ENCODE results near the gene PRR18.

Gene PRR18

DNA sequence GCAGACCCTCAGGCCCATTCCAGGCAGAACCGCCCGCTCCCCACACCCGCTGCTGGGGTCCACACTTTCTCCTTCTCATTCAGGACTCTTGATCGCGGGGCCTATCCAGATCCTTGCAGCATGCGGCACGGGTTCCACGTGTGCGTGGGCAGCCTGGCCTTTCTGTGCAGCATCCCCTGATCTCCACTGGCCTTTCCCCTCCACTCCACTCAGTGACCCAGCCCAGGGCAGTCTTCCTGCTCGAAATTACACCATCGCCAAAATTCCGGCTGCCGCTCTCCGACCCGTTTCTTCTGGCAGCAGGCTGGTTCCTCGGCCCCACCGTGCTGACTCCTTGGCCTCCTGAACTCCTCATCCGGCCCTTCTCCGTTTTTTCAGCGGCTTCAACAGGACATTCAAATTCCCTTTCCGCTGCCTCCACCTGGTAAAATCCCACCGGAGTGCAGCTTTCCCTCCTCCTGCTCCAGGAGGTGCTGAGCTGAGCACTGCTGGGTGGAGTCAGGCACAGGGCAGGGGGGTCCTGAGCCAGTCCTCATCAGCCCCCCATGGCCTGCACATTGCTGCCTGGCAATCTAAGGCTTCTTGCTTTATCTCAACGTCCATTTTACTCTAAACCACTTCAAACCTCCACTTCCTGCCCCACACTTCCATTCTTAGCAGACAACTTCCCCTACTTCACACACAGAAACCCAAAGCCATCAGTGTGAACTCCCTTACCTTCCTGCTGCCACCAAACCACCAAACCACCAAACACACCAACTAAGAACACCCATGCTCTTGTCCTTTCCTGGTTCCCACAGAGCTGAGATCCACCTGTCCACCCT lies 25.2 kb upstream of the PRR18 start:
- no peak for DNase-seq

- DNase-seq: no peak
These were observed 23.6 kb upstream of the PRR18 start for GRCh38 chr6:166331503-166332415.

- DNase-seq: no peak
These were observed 22.4 kb upstream of the PRR18 start for GRCh38 chr6:166330612-166331011.

DNA sequence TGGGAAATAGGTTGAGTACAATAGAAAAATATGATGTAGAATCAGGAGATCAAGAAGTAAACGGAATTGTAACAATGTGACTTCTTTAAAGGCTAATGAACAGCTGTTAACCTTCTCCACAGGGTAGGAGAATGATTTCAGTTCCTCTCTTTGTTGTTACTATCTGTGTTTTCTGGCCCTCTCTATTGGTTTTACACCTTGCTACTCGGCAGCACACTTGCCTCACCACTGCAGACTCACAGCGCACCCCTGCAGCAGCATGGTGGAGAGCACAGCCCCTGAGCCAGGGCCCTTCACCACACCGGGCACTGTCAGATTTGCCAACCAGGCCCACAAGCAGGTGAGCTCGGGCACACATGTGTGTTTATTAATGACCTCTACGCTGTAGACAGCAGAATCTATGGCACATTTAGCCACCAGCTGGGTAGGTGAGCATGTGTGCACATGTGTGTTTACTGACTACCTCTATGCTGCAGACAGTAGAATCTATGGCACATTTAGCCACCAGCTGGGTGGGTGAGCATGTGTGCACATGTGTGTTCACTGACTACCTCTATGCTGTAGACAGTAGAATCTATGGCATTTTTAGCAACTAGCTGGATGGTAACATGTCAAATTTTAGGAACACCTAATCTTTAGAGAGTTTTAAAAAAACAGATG lies 17.3 kb upstream of the PRR18 start:
- DNase-seq: no peak

- no peak for DNase-seq
These were observed 15.2 kb upstream of the PRR18 start for GRCh38 chr6:166323395-166323794.

GRCh38 chr6:166318649-166319600 lies 10.7 kb upstream of the PRR18 start:
- no peak for DNase-seq

DNA sequence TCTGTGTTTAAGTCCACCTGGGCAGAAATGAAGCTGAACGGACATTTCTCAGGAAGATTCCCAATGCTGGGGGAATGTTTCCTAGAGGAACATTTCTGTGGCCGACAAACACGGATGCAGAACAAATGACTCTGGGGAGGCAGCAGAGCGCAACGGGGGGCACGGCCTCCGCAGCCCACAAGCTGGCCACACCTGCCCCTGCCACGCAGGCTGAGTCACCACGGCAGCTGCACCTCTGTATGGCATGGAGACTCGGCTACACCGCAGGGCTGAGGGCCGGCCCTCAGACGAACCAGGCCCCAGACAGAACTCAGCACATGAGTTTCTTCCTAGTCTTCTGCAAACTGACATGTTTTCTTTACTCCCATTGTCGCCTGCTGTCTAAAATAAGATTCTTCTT lies 10.0 kb upstream of the PRR18 start:
- DNase-seq: no peak

GRCh38 chr6:166317261-166318212 lies 9.3 kb upstream of the PRR18 start:
- no peak for DNase-seq

GRCh38 chr6:166315436-166315835 lies 7.2 kb upstream of the PRR18 start:
- DNase-seq: no peak

DNA sequence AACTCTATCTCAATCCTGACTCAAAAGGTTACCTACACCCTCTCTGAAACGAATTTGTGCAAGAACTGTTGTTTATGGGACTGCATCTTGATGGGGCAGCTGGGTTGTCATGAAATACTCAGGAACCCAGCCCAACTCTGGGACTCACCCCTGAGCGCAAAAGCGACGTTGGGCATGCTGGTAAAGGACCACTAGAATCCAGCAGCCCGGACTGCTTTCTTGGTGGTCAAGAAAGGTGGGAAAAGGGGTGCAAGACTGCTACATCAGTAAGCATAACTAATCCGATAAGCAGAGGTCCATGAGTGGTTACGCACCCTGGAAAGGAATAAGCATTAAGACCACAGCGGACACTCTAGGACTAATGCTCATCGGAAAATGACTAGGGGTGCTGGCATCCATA lies 6.3 kb upstream of the PRR18 start:
- no peak for DNase-seq

- peak; percentile 40 for DNase-seq
These were observed 5.3 kb upstream of the PRR18 start for GRCh38 chr6:166313255-166314070.

- DNase-seq: no peak
These were observed 4.6 kb upstream of the PRR18 start for GRCh38 chr6:166312832-166313231.

- DNase-seq: no peak
These were observed 2.4 kb upstream of the PRR18 start for GRCh38 chr6:166310634-166311033.

- no peak for DNase-seq
These were observed 1.8 kb upstream of the PRR18 start for GRCh38 chr6:166309977-166310376.

- peak; percentile 79 for DNase-seq
These were observed 787 bp upstream of the PRR18 start for GRCh38 chr6:166308769-166309589.

- DNase-seq: no peak
These were observed 835 bp downstream of the PRR18 start for GRCh38 chr6:166307082-166308032.

- no peak for DNase-seq
These were observed 1.7 kb downstream of the PRR18 start for GRCh38 chr6:166306378-166307081.

All from NCI-H1105 (cell line).